H1 (cell line): ENCODE results near the gene TRAM1L1. TPM values are rescaled to one million over a fixed set of nuclear protein-coding genes. Genes with fewer than 3 reads are reported as not detected.

ENCODE experiments used
- CTCF ChIA-PET: fragments of 300-600 bp; sonication (Branson Sonifier 250); formaldehyde crosslinking; loops from one replicate; lab custom pipeline; 2021; ENCODE audit not compliant: partially characterized antibody; lab: Charles Lee
- POLR2A ChIA-PET: fragments of 300-600 bp; sonication (Branson Sonifier 250); formaldehyde crosslinking; loops from one replicate; lab custom pipeline; 2021; ENCODE audit warnings: inconsistent platforms; ENCODE audit not compliant: partially characterized antibody; lab: Charles Lee
- DNase-seq, 2 experiments: peaks; one replicate each; pipeline versions ENCODE4 v3.0.0 to v3.0.0-alpha.2; 2010 to 2022; ENCODE audit warnings: low spot score in 2 of 2, low read depth in 1 of 2, mixed read lengths in 1 of 2
- FAIRE-seq: peaks from 2 replicates; lab custom pipeline; 2011; peaks lifted over from hg19 to GRCh38; lab: Jason Lieb, UNC
- H2AFZ ChIP-seq: 2 replicates; pipeline ENCODE4 v1.8.1; 2012; ENCODE audit warnings: low read length, inconsistent platforms
- H2AK5ac ChIP-seq: 2 replicates; pipeline ENCODE4 v1.6.1; 2013; ENCODE audit warnings: low read depth, low read length
- H2BK120ac ChIP-seq: replicated peaks from 2 replicates; pipeline ENCODE3; 2013; ENCODE audit warnings: low read depth, low read length, inconsistent platforms
- H2BK12ac ChIP-seq: 2 replicates; pipeline ENCODE4 v1.6.1; 2013; ENCODE audit warnings: low read depth, low read length
- H2BK15ac ChIP-seq: 2 replicates; pipeline ENCODE4 v1.6.1; 2013; ENCODE audit warnings: low read length
- H2BK20ac ChIP-seq: 2 replicates; pipeline ENCODE4 v1.6.1; 2013; ENCODE audit warnings: low read length
- H2BK5ac ChIP-seq: 2 replicates; pipeline ENCODE4 v1.6.1; 2013; ENCODE audit warnings: low read depth, low read length
- H3K14ac ChIP-seq: 2 replicates; pipeline ENCODE4 v1.6.1; 2013; ENCODE audit warnings: inconsistent platforms; ENCODE audit not compliant: insufficient read length
- H3K18ac ChIP-seq: 2 replicates; pipeline ENCODE4 v1.6.1; 2013; ENCODE audit warnings: low read length; ENCODE audit errors: extremely low read depth
- H3K23ac ChIP-seq: 2 replicates; pipeline ENCODE4 v1.6.1; 2013; ENCODE audit warnings: inconsistent platforms; ENCODE audit not compliant: insufficient read length
- H3K23me2 ChIP-seq: 2 replicates; pipeline ENCODE4 v1.6.1; 2013; ENCODE audit warnings: low read depth, low read length
- H3K27ac ChIP-seq: 2 replicates; pipeline ENCODE4 v1.6.1; 2011; ENCODE audit warnings: low read depth, low read length, inconsistent platforms
- H3K27me3 ChIP-seq, 4 experiments: replicated peaks in 1 of 4; 1 replicate in 1 of 4; 2 replicates in 3 of 4; pipeline versions ENCODE4 v1.6.1 to v1.8.1; 2011 to 2013; ENCODE audit warnings: low read length in 3 of 4, mild to moderate bottlenecking in 3 of 4, inconsistent platforms in 2 of 4, mixed read lengths in 2 of 4, moderate library complexity in 1 of 4; ENCODE audit not compliant: control insufficient read depth in 3 of 4, insufficient read depth in 3 of 4; ENCODE audit errors: extremely low read depth in 1 of 4
- H3K36me3 ChIP-seq, 4 experiments: 2 replicates each; pipeline versions ENCODE4 v1.6.1 to v1.8.1; 2011 to 2013; ENCODE audit warnings: mild to moderate bottlenecking in 4 of 4, low read length in 3 of 4, moderate library complexity in 2 of 4, control low read depth in 1 of 4, inconsistent platforms in 1 of 4; ENCODE audit not compliant: insufficient read depth in 4 of 4, control insufficient read depth in 2 of 4
- H3K4ac ChIP-seq: replicated peaks from 2 replicates; pipeline ENCODE3; 2013; ENCODE audit warnings: low read length, low read depth, mixed read lengths, inconsistent platforms; ENCODE audit not compliant: insufficient read length
- H3K4me1 ChIP-seq, 4 experiments: replicated peaks in 1 of 4; 1 replicate in 1 of 4; 2 replicates in 3 of 4; pipeline versions ENCODE4 v1.6.1 to v1.8.1; 2011 to 2013; ENCODE audit warnings: low read length in 3 of 4, inconsistent platforms in 2 of 4, mixed read lengths in 1 of 4; ENCODE audit not compliant: insufficient read depth in 4 of 4, control insufficient read depth in 3 of 4
- H3K4me2 ChIP-seq, 2 experiments: 2 replicates each; pipeline versions ENCODE4 v1.6.1 to v1.8.1; 2011 to 2013; ENCODE audit warnings: low read depth in 2 of 2, low read length in 2 of 2, control low read depth in 1 of 2, inconsistent platforms in 1 of 2, mild to moderate bottlenecking in 1 of 2; ENCODE audit not compliant: insufficient read depth in 1 of 2
- H3K4me3 ChIP-seq, 4 experiments: fragments of 200-600, 300-600 bp in 1 of 4; sonication (generic), shearing (Covaris generic), sonication (Bioruptor Twin) in 1 of 4; 2 replicates each; pipeline versions ENCODE4 v1.5.1 to v1.8.1; 2011 to 2016; ENCODE audit warnings: low read length in 4 of 4, low read depth in 3 of 4, control low read depth in 2 of 4, inconsistent platforms in 2 of 4, mild to moderate bottlenecking in 2 of 4, mixed read lengths in 1 of 4, moderate library complexity in 1 of 4; ENCODE audit not compliant: insufficient read depth in 2 of 4; ENCODE audit errors: extremely low read depth in 1 of 4
- H3K56ac ChIP-seq: replicated peaks from 2 replicates; pipeline ENCODE3; 2013; ENCODE audit warnings: low read depth, mild to moderate bottlenecking, mixed read lengths, low read length, inconsistent platforms; ENCODE audit not compliant: insufficient read length
- H3K79me1 ChIP-seq: 2 replicates; pipeline ENCODE4 v1.6.1; 2013; ENCODE audit warnings: low read depth, low read length, control low read depth
- H3K79me2 ChIP-seq, 2 experiments: 2 replicates each; pipeline versions ENCODE4 v1.6.1 to v1.8.1; 2012 to 2013; ENCODE audit warnings: low read length in 2 of 2, mild to moderate bottlenecking in 2 of 2, inconsistent platforms in 1 of 2; ENCODE audit not compliant: insufficient read depth in 2 of 2, control insufficient read depth in 1 of 2
- H3K9ac ChIP-seq, 4 experiments: replicated peaks in 1 of 4; 1 replicate in 1 of 4; 2 replicates in 3 of 4; pipeline versions ENCODE4 v1.6.1 to v1.8.1; 2011 to 2013; ENCODE audit warnings: low read depth in 3 of 4, low read length in 3 of 4, control low read depth in 2 of 4, mild to moderate bottlenecking in 2 of 4, moderate library complexity in 2 of 4, inconsistent platforms in 1 of 4; ENCODE audit errors: extremely low read depth in 1 of 4
- H3K9me3 ChIP-seq, 2 experiments: 2 replicates each; pipeline versions ENCODE4 v1.6.1 to v1.8.1; 2012 to 2013; ENCODE audit warnings: mild to moderate bottlenecking in 2 of 2, moderate library complexity in 2 of 2, control low read depth in 1 of 2, inconsistent platforms in 1 of 2, low read depth in 1 of 2, low read length in 1 of 2, mixed read lengths in 1 of 2; ENCODE audit not compliant: insufficient read depth in 2 of 2
- H4K20me1 ChIP-seq, 2 experiments: replicated peaks in 1 of 2; 2 replicates each; pipeline versions ENCODE3 to v1.8.1; 2011 to 2013; ENCODE audit warnings: inconsistent platforms in 2 of 2, low read length in 2 of 2, mild to moderate bottlenecking in 1 of 2; ENCODE audit not compliant: insufficient read depth in 2 of 2, control insufficient read depth in 1 of 2
- H4K5ac ChIP-seq: 2 replicates; pipeline ENCODE4 v1.6.1; 2013; ENCODE audit warnings: low read length, low read depth, mixed read lengths, inconsistent platforms; ENCODE audit not compliant: insufficient read length
- H4K8ac ChIP-seq: 2 replicates; pipeline ENCODE4 v1.8.0; 2013; ENCODE audit warnings: mild to moderate bottlenecking, moderate library complexity, low read length, inconsistent platforms; ENCODE audit not compliant: insufficient read depth; ENCODE audit errors: extremely low read depth
- H4K91ac ChIP-seq: replicated peaks from 2 replicates; pipeline ENCODE3; 2013; ENCODE audit warnings: low read length, mixed read lengths, inconsistent platforms; ENCODE audit not compliant: insufficient read length
- GTF2F1 ChIP-seq: IDR thresholded peaks from 2 replicates; pipeline ENCODE4 v1.6.1; 2012; ENCODE audit warnings: low read depth, low read length, improper control_type of control experiment, borderline replicate concordance
- JUND ChIP-seq: IDR thresholded peaks from 2 replicates; pipeline ENCODE4 v1.6.1; 2011; ENCODE audit warnings: mild to moderate bottlenecking, improper control_type of control experiment, low read length
- KDM4A ChIP-seq: IDR thresholded peaks from one replicate; pipeline ENCODE4 v1.7.1; 2012; ENCODE audit warnings: low read depth, mild to moderate bottlenecking, moderate library complexity, low read length, inconsistent platforms; ENCODE audit not compliant: severe bottlenecking
- RAD21 ChIP-seq, 2 experiments: IDR thresholded peaks in 1 of 2; conservative IDR thresholded peaks in 1 of 2; 2 replicates each; pipeline ENCODE4 v1.6.1; 2011; ENCODE audit warnings: low read depth in 2 of 2, low read length in 2 of 2, improper control_type of control experiment in 1 of 2, inconsistent platforms in 1 of 2, mild to moderate bottlenecking in 1 of 2, moderate library complexity in 1 of 2
- SRF ChIP-seq: IDR thresholded peaks from 2 replicates; pipeline ENCODE4 v1.6.1; 2011; ENCODE audit warnings: mild to moderate bottlenecking, low read depth, low read length, moderate library complexity
- TAF1 ChIP-seq: IDR thresholded peaks from 2 replicates; pipeline ENCODE4 v1.6.1; 2011; ENCODE audit warnings: mild to moderate bottlenecking, low read depth, low read length
- TEAD4 ChIP-seq: IDR thresholded peaks from 2 replicates; pipeline ENCODE4 v1.6.1; 2012; ENCODE audit warnings: low read depth, low read length, inconsistent platforms, mixed read lengths
- WGBS, 2 experiments: shearing (Covaris generic) in 1 of 2; methylation state at CpG; one replicate each; pipeline versions ENCODE4 v1.1.6 to v1.1.7; 2013 to 2015; ENCODE audit warnings: low lambda C conversion rate in 2 of 2, mixed read lengths in 2 of 2, inconsistent platforms in 1 of 2, low coverage in 1 of 2, missing lambda C conversion rate in 1 of 2; ENCODE audit not compliant: insufficient replicate concordance in 2 of 2, insufficient coverage in 1 of 2, insufficient read length in 1 of 2; ENCODE audit errors: extremely low coverage in 1 of 2, missing lambda C conversion rate in 1 of 2; 5-methylcytosine and 5-hydroxymethylcytosine counted together
- long read RNA-seq, 2 experiments: library from RNA in 1 of 2; library from capped mRNA in 1 of 2; stranded (forward); transcript quantifications; one replicate each; pipeline ENCODE4 v2.0.0, GENCODE V29; 2021; ENCODE audit warnings: inconsistent platforms in 1 of 2
- polyA minus RNA-seq, 3 experiments: library from RNA; depleted of rRNA, polyadenylated mRNA; stranded (reverse); fragments of >200 nt; gene quantifications; 1 replicate in 2 of 3; 2 replicates in 1 of 3; pipeline ENCODE4 v1.2.3, GENCODE V29; 2011
- polyA plus RNA-seq, 7 experiments: library from polyadenylated mRNA; depleted of rRNA in 3 of 7; stranded (reverse) in 5 of 7; unstranded in 2 of 7; fragments of >200 nt in 5 of 7; fragments of 200-250 nt in 2 of 7; gene quantifications; 1 replicate in 5 of 7; 2 replicates in 1 of 7; 4 replicates in 1 of 7; pipeline versions ENCODE4 v1.2.1 to v1.2.3, GENCODE V29; 2011 to 2013; ENCODE audit warnings: missing spikeins in 2 of 7, mixed read lengths in 2 of 7
- total RNA-seq: library from RNA; stranded (reverse); fragmentation: NEBNext Ultra II Directional; extraction: Animal tissue kit (Norgen Biotek cat#: 25700); gene quantifications from 2 replicates; pipeline ENCODE4 v1.2.1, GENCODE V29; 2021

TRAM1L1 gene
- total RNA-seq (1.2 and 1.5 TPM in 2 replicates), polyA plus RNA-seq (2011; rRNA removed) (0.89 and 0.94 TPM in 2 replicates), polyA minus RNA-seq (2011; rRNA and poly(A)+ RNA removed) (1.4 and 2.0 TPM in 2 replicates)
- polyA plus RNA-seq (2011; cell fraction: cytosol; rRNA removed) = 1.7 TPM
- 0.57 TPM for polyA plus RNA-seq (2011; cell fraction: nucleus; rRNA removed)
- polyA plus RNA-seq (2012, experiment 1 of 2) = 0.96 to 1.4 TPM (median 1.1 TPM) in 4 replicates
- polyA plus RNA-seq (2012, experiment 2 of 2) = 0.20 TPM
- polyA plus RNA-seq (2013, experiment 1 of 2) = 2.5 TPM
- 2.6 TPM for polyA plus RNA-seq (2013, experiment 2 of 2)
- polyA minus RNA-seq (2011; cell fraction: cytosol; rRNA and poly(A)+ RNA removed) = not detected
- polyA minus RNA-seq (2011; cell fraction: nucleus; rRNA and poly(A)+ RNA removed) = 2.6 TPM
- long read RNA-seq, experiment 1 = 0 reads
- long read RNA-seq, experiment 2, partial matches to known transcripts = 0 of 2 reads
- long read RNA-seq, experiment 2, other reads (novel, unspliced or antisense) = 0 of 2 reads

DNA sequence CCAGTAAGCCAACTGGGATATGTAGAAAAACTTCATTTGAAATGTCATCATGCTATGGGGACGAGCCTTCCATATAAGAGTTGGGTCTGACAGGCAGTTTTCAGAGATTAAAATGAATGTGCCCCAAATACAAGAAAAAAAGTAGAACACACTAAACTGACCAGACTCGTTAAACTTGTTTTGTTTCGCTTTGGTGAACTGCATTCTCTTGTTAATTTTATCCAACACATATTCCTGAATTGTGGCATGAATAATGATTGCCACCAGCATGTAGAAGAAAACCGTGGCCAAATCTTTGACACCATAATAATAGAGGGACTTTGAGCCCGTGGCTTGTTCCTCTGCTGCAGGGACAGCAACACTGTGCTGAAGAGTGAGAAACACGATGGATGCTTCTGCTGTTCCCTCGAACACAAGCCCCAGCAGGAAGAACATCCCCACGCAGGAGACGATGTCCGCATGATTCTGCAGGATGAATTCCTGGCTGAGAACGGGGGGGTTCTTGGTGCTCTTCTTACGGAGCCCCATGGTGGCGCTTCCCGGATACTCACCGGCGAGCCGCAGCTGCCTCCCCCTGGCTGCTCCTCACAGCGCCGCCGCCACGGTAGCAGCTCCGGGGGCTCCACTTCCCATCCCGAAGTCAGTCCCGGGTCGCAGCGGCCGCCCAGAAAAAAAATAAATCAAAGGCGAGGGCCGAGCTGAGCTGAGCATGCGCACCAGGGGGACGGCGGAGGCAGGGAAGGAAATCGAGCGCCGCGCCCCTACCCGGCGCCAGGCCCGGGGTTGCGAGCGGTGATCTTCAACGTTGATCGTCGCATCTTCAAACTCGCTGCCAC is at the start of gene TRAM1L1:
TSS of gene TRAM1L1 (minus strand) at position 711 of the 836 bp plus-strand sequence. CDS start at position 528, 183 bp downstream.
- no peak for FAIRE-seq
- H3K79me1 ChIP-seq = no peaks in the 10 kb centered on the region
- TF ChIP-seq JUND (0 out of 2 replicates have a peak, but pooled peaks have one; percentile 26), TAF1 (peak; percentile 44; the same call in 1 of the 2 replicates), KDM4A (peak; percentile 87), RAD21 (IDR thresholded peaks at IDR 0.05 in 1 of 2, conservative IDR thresholded peaks at IDR 0.05 in 1 of 2; ENCODE audit: low read depth in 2 of 2, low read length in 2 of 2) (peak; percentile 36 to 45; a peak in 3 of 4 replicates), GTF2F1 (no peak), TEAD4 (0 out of 2 replicates have a peak, but pooled peaks have one; percentile 7), SRF (peak; percentile 78)

More for the DNA sequence above, at the start of gene TRAM1L1:
- Histone ChIP-seq H3K9ac (peak within 1 kb of the TSS in 3 of 4 experiments; percentile 9 to 69 (median 15); a peak in 2 of 7 replicates), H3K9me3 (peaks cover 0 to 4% of the 10 kb centered on the region in 2 experiments; a peak in 1 of 4 replicates), H2BK5ac (0 out of 2 replicates have a peak within 1 kb of the TSS, but pooled peaks have one; percentile 72), H4K8ac (peak within 1 kb of the TSS; percentile 96), H3K18ac (peak within 1 kb of the TSS; percentile 71), H2BK20ac (no peak within 1 kb of the TSS), H4K91ac (no peak within 1 kb of the TSS), H3K36me3 (peaks cover 0 to 7% (median 0%) of the 10 kb centered on the region in 4 experiments; a peak in 1 of 8 replicates), H3K79me2 (no peaks in the 10 kb centered on the region), H4K5ac (peak within 1 kb of the TSS; percentile 81), H3K14ac (no peak within 1 kb of the TSS), H3K23me2 (peaks cover 3% of the 10 kb centered on the region; the same call in 1 of the 2 replicates), H2BK120ac (no peak within 1 kb of the TSS), H3K4me3 (peak within 1 kb of the TSS; percentile 55 to 65 (median 62)), H2AFZ (peak within 1 kb of the TSS; percentile 96), H2AK5ac (no peak within 1 kb of the TSS), H3K27ac (no peak within 1 kb of the TSS), H3K4me2 (peak within 1 kb of the TSS; percentile 67 to 70), H3K27me3 (no peaks in the 10 kb centered on the region), H4K20me1 (no peaks in the 10 kb centered on the region), H3K23ac (no peak within 1 kb of the TSS), H2BK15ac (no peak within 1 kb of the TSS), H2BK12ac (no peak within 1 kb of the TSS; the same call in 1 of the 2 replicates), H3K4me1 (peaks cover 0 to 2% (median 0%) of the 10 kb centered on the region in 4 experiments; a peak in 3 of 7 replicates), H3K4ac (peak within 1 kb of the TSS; percentile 27), H3K56ac (no peak within 1 kb of the TSS)
- POLR2A ChIA-PET = interaction anchor here (0.7 kb wide), 1 partner anchor 1194 kb away, joined by 3 read pairs; no protein-coding TSS in a partner anchor
- peak; percentile 54 to 86 for DNase-seq
- WGBS, 2 experiments = 9% methylated on average over 36 of the region's 45 CpGs; no CpG with 5 or more reads in 1 of the 2 experiments
- CTCF ChIA-PET = no interaction called here
